Measurements from ENCODE around the gene PIAS3.
A peak's percentile ranks its signal among the peaks of the same experiment; 100 is the strongest.

The PIAS3 gene

DNA sequence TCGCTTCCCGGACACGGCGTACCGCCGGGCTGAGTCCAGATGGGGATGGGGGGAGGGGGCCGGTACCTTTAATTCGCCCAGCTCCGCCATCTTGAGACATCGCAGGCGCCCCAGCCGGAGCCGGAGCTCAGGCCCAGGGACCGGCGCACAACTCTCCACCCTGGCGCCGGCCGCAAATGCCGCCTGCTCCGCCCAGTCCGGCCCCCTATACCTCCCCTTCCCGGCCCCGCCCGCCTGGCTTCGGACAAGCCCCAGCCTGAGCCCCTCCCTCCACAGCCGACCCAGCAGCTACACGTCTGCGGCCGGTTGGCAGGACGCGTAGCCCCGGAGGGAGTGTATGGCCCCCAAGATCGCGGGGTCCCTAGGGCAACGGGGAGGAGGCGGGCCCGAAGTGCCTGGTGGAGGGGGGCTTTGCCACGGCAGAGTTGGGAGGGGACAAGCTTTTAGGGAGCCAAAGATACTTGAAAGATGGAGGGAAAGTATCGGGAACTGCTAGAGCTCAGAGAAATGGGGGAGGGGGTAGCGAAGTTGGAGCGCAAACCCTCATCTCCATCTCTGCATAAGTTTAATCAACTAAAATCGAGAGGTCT is at the start of gene PIAS3:
Gene PIAS3, minus strand, starts transcription at position 181 of the 590 bp plus-strand sequence. Its CDS starts 91 bp downstream, at position 90.
- Histone ChIP-seq H3K4me1 (ENCODE audit: control insufficient read depth, insufficient read depth, low read length) (peaks cover 3% of the 10 kb centered on the region; the same call in 1 of the 2 replicates), H3K9ac (ENCODE audit: low read depth, low read length) (peak within 1 kb of the TSS; percentile 72), H3K4me3 (ENCODE audit: low read depth, low read length) (peak within 1 kb of the TSS; percentile 93), H3K9me3 (ENCODE audit: control insufficient read depth, insufficient read depth, low read length) (no peaks in the 10 kb centered on the region), H3K27me3 (ENCODE audit: control insufficient read depth, insufficient read depth, low read length) (no peaks in the 10 kb centered on the region), H3K36me3 (ENCODE audit: control insufficient read depth, insufficient read depth, low read length) (peaks cover 28% of the 10 kb centered on the region), H3K27ac (ENCODE audit: low read depth, low read length) (peak within 1 kb of the TSS; percentile 85)

DNA sequence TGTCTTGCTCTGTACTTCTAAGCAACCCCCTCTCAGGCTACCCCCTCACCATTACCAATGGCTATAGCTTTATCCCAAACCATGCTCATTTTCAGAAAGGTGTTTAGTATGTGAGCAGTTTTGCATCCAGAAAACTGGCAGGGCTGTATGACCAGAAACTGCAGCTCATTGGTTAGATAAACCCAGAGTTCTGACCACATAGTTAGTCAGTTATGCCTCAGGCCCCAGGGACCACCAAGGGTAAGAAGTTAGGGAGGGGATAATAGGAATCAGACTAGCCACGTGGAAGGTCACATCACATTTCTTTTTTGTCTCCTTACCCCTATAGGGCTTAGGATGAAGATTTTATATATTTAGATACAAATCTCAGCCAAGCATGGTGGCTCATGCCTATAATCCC is 49.8 kb upstream of the PIAS3 start:
- Histone ChIP-seq H3K4me3 (ENCODE audit: low read depth, low read length) (no peak overlapping the region), H3K27ac (ENCODE audit: low read depth, low read length) (no peak overlapping the region)

DNA sequence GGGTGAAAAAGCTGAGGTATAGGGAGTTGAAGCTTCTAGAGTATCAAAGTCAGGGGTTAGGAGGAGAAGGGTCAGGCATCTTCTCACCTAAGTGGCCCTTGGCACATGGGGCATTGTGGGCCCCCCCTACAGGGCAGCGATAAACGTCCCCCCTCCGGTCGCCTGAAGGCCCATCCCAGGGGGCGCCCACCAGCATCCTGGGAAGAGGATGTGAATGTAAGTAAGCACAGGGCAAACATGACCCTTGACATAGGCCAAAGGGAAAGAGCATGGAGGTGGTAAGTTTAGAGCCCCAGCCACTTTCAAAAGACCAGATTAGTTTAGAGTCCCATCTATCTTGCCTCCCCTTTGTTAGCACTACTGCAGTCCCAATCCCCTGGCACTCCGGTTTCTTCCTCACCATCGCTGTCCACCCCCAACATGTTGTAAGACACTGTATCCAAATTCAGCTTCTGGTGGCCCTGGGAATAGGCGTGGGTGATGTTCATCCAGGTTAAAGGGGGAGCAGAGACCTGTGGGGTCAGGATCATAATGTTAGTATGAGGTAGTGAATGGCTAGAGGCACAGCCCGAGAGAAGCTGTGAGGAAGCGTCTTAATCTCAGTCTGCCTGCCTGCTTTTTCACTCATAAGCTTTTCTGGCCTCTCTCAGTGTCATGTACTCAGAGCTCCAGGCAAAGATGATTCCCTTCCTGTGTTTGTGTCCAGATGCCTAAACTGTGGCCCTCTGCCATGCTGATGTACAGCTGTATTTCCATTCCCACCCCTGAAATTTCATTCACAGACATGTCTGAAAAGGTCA is 48.3 kb upstream of the PIAS3 start:
- H3K27me3 ChIP-seq (ENCODE audit: control insufficient read depth, insufficient read depth, low read length): no peaks in the 10 kb centered on the region
- H3K9me3 ChIP-seq (ENCODE audit: control insufficient read depth, insufficient read depth, low read length): no peaks in the 10 kb centered on the region
- peaks cover 4% of the 10 kb centered on the region; the same call in 1 of the 2 replicates for H3K36me3 ChIP-seq (ENCODE audit: control insufficient read depth, insufficient read depth, low read length)
- no peak overlapping the region for H3K27ac ChIP-seq (ENCODE audit: low read depth, low read length)
- H3K9ac ChIP-seq (ENCODE audit: low read depth, low read length): no peak overlapping the region
- H3K4me1 ChIP-seq (ENCODE audit: control insufficient read depth, insufficient read depth, low read length): 0 out of 2 replicates have a peak, but pooled peaks cover 4% of the 10 kb centered on the region
- no peak overlapping the region for H3K4me3 ChIP-seq (ENCODE audit: low read depth, low read length)

More for the DNA sequence above, 49.8 kb upstream of the PIAS3 start:
- peaks cover 4% of the 10 kb centered on the region; the same call in 1 of the 2 replicates for H3K36me3 ChIP-seq (ENCODE audit: control insufficient read depth, insufficient read depth, low read length)
- H3K9me3 ChIP-seq (ENCODE audit: control insufficient read depth, insufficient read depth, low read length): no peaks in the 10 kb centered on the region
- no peak overlapping the region for H3K9ac ChIP-seq (ENCODE audit: low read depth, low read length)
- no peaks in the 10 kb centered on the region for H3K27me3 ChIP-seq (ENCODE audit: control insufficient read depth, insufficient read depth, low read length)
- H3K4me1 ChIP-seq (ENCODE audit: control insufficient read depth, insufficient read depth, low read length): 0 out of 2 replicates have a peak, but pooled peaks cover 4% of the 10 kb centered on the region

DNA sequence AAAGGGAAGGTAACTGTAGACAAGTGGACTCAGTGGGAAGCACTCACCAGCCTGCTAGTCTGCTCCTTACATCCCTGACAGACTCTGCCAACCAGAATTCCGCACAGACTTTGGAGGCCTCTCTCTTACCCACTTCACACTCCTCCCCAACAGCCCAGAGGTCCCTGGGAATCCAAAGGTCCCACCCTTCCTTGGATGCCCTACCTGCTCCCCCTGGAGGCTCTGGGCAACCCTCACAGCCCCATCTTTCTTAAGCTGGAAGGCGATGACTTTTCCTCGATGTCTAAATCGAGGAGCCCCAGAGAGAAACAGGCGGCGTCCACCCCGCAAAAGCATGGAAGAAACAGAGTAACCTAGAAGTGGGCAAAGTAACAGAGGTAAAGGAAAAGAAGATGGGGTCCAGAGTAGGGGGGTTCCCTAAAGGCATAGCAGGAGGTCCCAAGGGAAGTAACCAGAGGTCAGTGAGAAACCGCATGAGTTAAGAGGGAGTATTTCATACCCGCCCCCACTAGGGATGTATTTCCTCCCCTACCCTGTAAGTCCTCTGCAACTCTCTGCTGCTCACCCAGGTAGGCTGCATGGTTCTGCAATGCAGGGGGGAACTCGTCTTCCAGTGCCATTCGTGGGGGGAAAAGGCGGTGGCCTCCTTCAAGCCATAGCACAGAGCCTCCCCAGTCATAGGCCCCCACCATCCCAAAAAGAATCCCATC is 42.6 kb upstream of the PIAS3 start:
- H3K27ac ChIP-seq (ENCODE audit: low read depth, low read length): no peak overlapping the region
- H3K4me3 ChIP-seq (ENCODE audit: low read depth, low read length): no peak overlapping the region
- H3K4me1 ChIP-seq (ENCODE audit: control insufficient read depth, insufficient read depth, low read length): no peaks in the 10 kb centered on the region
- no peaks in the 10 kb centered on the region for H3K9me3 ChIP-seq (ENCODE audit: control insufficient read depth, insufficient read depth, low read length)
- H3K27me3 ChIP-seq (ENCODE audit: control insufficient read depth, insufficient read depth, low read length): no peaks in the 10 kb centered on the region
- H3K9ac ChIP-seq (ENCODE audit: low read depth, low read length): no peak overlapping the region
- H3K36me3 ChIP-seq (ENCODE audit: control insufficient read depth, insufficient read depth, low read length): no peaks in the 10 kb centered on the region

DNA sequence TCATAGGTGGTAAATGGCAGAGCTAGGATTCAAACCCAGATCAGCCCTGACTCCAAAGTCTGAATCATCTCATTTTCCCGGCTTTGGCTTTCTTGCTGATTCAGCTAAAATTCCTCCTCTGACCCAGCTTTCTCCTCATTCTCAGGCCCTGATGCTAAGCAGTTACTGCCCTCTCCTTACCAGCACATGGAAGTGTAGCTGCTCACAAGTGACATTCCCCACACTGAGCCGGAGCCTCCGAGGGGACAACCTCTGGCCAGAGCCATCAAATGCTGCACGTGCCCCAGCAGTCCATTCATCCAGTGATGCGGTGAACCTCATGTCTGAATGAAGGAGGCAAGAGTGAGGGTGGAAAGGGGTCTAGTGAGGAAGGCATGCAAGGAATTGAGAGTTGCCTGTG is 39.9 kb upstream of the PIAS3 start:
- H3K4me3 ChIP-seq (ENCODE audit: low read depth, low read length): no peak overlapping the region
- no peaks in the 10 kb centered on the region for H3K36me3 ChIP-seq (ENCODE audit: control insufficient read depth, insufficient read depth, low read length)
- no peaks in the 10 kb centered on the region for H3K9me3 ChIP-seq (ENCODE audit: control insufficient read depth, insufficient read depth, low read length)
- H3K9ac ChIP-seq (ENCODE audit: low read depth, low read length): no peak overlapping the region
- H3K27me3 ChIP-seq (ENCODE audit: control insufficient read depth, insufficient read depth, low read length): no peaks in the 10 kb centered on the region
- H3K27ac ChIP-seq (ENCODE audit: low read depth, low read length): no peak overlapping the region
- H3K4me1 ChIP-seq (ENCODE audit: control insufficient read depth, insufficient read depth, low read length): no peaks in the 10 kb centered on the region

DNA sequence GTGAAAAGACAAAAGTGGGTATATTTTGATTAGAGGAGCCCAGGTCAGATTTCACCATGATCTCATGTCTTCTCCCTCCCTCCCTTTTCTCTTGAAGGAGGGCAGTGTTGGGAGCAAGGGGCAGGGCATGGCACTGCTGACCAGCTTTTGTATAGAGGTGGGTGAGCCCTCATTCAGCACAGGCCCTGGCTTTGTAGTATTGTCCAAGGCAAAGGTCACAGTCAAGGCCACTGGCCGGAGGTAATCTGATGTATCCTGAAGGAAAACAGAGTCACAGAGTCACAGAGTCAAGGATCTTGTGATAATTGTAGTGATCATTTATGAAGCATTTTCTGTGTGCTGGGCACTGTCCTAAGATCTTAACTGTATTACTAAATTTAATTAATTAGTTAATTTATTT is 39.1 kb upstream of the PIAS3 start:
- no peaks in the 10 kb centered on the region for H3K27me3 ChIP-seq (ENCODE audit: control insufficient read depth, insufficient read depth, low read length)
- no peak overlapping the region for H3K27ac ChIP-seq (ENCODE audit: low read depth, low read length)
- H3K9ac ChIP-seq (ENCODE audit: low read depth, low read length): no peak overlapping the region
- H3K4me3 ChIP-seq (ENCODE audit: low read depth, low read length): no peak overlapping the region
- H3K4me1 ChIP-seq (ENCODE audit: control insufficient read depth, insufficient read depth, low read length): no peaks in the 10 kb centered on the region
- H3K9me3 ChIP-seq (ENCODE audit: control insufficient read depth, insufficient read depth, low read length): no peaks in the 10 kb centered on the region
- H3K36me3 ChIP-seq (ENCODE audit: control insufficient read depth, insufficient read depth, low read length): no peaks in the 10 kb centered on the region

DNA sequence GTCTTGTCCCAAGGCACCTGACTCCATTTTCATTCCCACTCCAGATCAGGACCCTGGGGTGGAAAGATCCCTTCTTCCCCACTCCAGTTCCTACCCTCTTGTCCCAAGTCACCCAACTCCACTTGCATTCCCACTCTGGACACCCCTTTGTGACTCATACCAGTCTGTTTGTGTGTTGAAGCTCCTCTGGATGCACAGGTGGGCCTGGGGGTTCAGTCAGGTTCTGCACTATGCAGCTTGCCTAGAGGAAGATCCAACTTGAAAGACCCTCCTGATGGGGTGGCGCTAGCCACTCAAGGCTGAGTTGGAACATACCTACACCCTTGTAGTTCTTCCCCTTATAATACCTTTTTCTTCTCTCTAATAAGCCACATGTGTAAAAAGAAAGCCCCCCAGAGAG is 36.6 kb upstream of the PIAS3 start:
- Histone ChIP-seq H3K9ac (ENCODE audit: low read depth, low read length) (no peak overlapping the region), H3K4me3 (ENCODE audit: low read depth, low read length) (no peak overlapping the region), H3K4me1 (ENCODE audit: control insufficient read depth, insufficient read depth, low read length) (peaks cover 7% of the 10 kb centered on the region; the same call in 1 of the 2 replicates), H3K27ac (ENCODE audit: low read depth, low read length) (no peak overlapping the region), H3K9me3 (ENCODE audit: control insufficient read depth, insufficient read depth, low read length) (no peaks in the 10 kb centered on the region), H3K27me3 (ENCODE audit: control insufficient read depth, insufficient read depth, low read length) (no peaks in the 10 kb centered on the region), H3K36me3 (ENCODE audit: control insufficient read depth, insufficient read depth, low read length) (no peaks in the 10 kb centered on the region)

DNA sequence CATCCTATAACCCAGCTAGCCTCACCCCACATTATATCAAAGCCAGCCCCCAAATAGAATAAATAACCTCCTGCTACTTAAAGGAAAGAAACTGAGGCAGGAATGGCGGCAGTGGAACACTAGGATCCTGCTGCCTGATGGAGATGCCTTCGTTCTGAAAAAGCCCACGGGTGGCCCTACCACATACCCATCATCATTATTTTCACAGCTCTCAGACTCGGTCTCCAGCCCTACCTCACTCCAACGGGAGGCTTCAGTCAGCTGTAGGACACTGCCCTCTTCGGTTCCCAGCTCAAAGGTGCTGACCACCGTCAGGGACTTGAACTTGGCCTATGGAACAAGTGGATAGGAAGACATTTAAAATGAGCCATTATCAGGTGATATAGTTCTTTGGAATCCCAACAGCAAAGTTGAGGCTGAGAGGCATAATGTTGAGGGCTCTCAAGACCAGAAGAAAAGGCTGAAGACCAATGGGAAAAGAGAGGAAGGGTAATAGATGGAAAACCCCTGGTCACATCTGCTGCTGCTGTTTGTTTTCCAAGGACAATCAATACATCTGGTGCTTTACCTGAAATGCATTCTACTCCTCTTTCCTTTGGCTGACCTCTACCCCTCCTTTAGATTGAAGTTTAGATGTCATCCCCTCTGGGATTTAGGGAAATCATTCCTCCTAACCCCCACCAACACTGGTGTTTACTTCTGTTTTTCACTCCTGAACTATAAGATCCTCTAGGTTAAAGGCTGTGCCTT is 34.6 kb upstream of the PIAS3 start:
- Histone ChIP-seq H3K4me3 (ENCODE audit: low read depth, low read length) (no peak overlapping the region), H3K27ac (ENCODE audit: low read depth, low read length) (no peak overlapping the region), H3K9me3 (ENCODE audit: control insufficient read depth, insufficient read depth, low read length) (no peaks in the 10 kb centered on the region), H3K9ac (ENCODE audit: low read depth, low read length) (no peak overlapping the region), H3K4me1 (ENCODE audit: control insufficient read depth, insufficient read depth, low read length) (peaks cover 7% of the 10 kb centered on the region; the same call in 1 of the 2 replicates), H3K36me3 (ENCODE audit: control insufficient read depth, insufficient read depth, low read length) (no peaks in the 10 kb centered on the region), H3K27me3 (ENCODE audit: control insufficient read depth, insufficient read depth, low read length) (no peaks in the 10 kb centered on the region)

DNA sequence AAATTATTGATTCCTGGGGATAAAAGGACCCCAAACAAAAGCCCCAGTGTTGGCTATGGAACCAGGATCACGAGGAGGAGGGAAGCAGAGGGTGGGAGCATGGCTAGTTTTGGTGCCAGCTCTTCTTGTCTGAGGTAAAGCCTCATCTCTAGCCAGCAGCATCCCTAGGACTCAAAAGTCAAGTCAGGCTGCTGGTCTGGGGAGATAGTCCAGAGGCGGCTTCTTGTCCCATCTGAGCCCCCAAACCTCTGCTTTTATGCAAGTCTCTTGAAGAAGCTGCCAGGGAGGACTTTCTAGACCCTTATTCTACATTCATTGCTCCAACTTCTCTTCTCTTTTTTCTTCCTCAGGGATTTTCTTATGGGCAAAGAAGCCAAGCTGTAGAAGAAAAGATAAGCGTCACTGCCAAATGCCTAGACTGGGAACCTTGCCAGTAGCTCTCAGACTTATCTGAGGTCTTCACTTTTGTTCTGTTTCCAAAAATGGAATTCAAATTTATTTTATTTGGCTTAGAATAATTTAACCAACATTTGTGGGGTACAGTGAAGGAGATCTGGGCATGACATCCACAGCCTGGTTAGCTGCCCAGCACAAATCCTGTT is 33.7 kb upstream of the PIAS3 start:
- Histone ChIP-seq H3K36me3 (ENCODE audit: control insufficient read depth, insufficient read depth, low read length) (no peaks in the 10 kb centered on the region), H3K4me1 (ENCODE audit: control insufficient read depth, insufficient read depth, low read length) (peaks cover 10% of the 10 kb centered on the region; the same call in 1 of the 2 replicates), H3K9me3 (ENCODE audit: control insufficient read depth, insufficient read depth, low read length) (no peaks in the 10 kb centered on the region), H3K27me3 (ENCODE audit: control insufficient read depth, insufficient read depth, low read length) (no peaks in the 10 kb centered on the region), H3K27ac (ENCODE audit: low read depth, low read length) (peak overlapping the region; percentile 69), H3K4me3 (ENCODE audit: low read depth, low read length) (peak overlapping the region; percentile 42), H3K9ac (ENCODE audit: low read depth, low read length) (no peak overlapping the region)

Data from HUES48 (cell line).